ENCODE results near the gene PILRA.

Gene PILRA

GRCh38 chr7:100356416-100357068, 16.7 kb upstream of the PILRA start:
- Histone ChIP-seq H3K27me3 (ENCODE audit: insufficient read depth, poor library complexity, severe bottlenecking) (no peaks in the 10 kb centered on the region), H3K4me3 (replicated peaks; ENCODE audit: insufficient read depth, low read length) (no peak overlapping the region), H3K27ac (replicated peaks) (peak overlapping the region; percentile 75)
- DNase-seq (ENCODE audit: low read depth in 1 of 2, low spot score in 1 of 2): peak in 1 of 2 experiments; percentile 55
- TF ChIP-seq REST (IDR thresholded peaks at IDR 0.05; ENCODE audit: insufficient replicate concordance, low read depth) (no peak), POLR2AphosphoS5 (IDR thresholded peaks at IDR 0.05; ENCODE audit: low read depth) (no peak; the same call in 1 of the 2 replicates), CTCF (IDR thresholded peaks at IDR 0.05; ENCODE audit: insufficient read depth, low read length) (no peak), SPI1 (IDR thresholded peaks at IDR 0.05; ENCODE audit: borderline replicate concordance, low read depth) (no peak), GABPA (IDR thresholded peaks at IDR 0.05; ENCODE audit: low read depth) (no peak)

- H3K27me3 ChIP-seq (ENCODE audit: insufficient read depth, poor library complexity, severe bottlenecking): no peaks in the 10 kb centered on the region
- H3K4me3 ChIP-seq (replicated peaks; ENCODE audit: insufficient read depth, low read length): no peak overlapping the region
- TF ChIP-seq GABPA (IDR thresholded peaks at IDR 0.05; ENCODE audit: low read depth) (no peak), REST (IDR thresholded peaks at IDR 0.05; ENCODE audit: insufficient replicate concordance, low read depth) (no peak), SPI1 (IDR thresholded peaks at IDR 0.05; ENCODE audit: borderline replicate concordance, low read depth) (no peak), CTCF (IDR thresholded peaks at IDR 0.05; ENCODE audit: insufficient read depth, low read length) (no peak), POLR2AphosphoS5 (IDR thresholded peaks at IDR 0.05; ENCODE audit: low read depth) (no peak)
- no peak for DNase-seq (ENCODE audit: low read depth in 1 of 2, low spot score in 1 of 2)
- H3K27ac ChIP-seq (replicated peaks): peak overlapping the region; percentile 75
These were observed 16.1 kb upstream of the PILRA start for GRCh38 chr7:100357131-100357561.

GRCh38 chr7:100358027-100358856, 15.0 kb upstream of the PILRA start, which contains the start of gene PILRB:
Gene PILRB, plus strand, starts transcription at chr7:100358117. Its CDS starts 186 bp downstream, at chr7:100358303.
- DNase-seq (ENCODE audit: low read depth in 1 of 2, low spot score in 1 of 2): no peak

More at GRCh38 chr7:100358027-100358856, 15.0 kb upstream of the PILRA start, which contains the start of gene PILRB:
- Histone ChIP-seq H3K27me3 (ENCODE audit: insufficient read depth, poor library complexity, severe bottlenecking) (no peaks in the 10 kb centered on the region), H3K4me3 (replicated peaks; ENCODE audit: insufficient read depth, low read length) (no peak within 1 kb of the TSS), H3K27ac (replicated peaks) (peak within 1 kb of the TSS; percentile 75)
- TF ChIP-seq CTCF (IDR thresholded peaks at IDR 0.05; ENCODE audit: insufficient read depth, low read length) (no peak), GABPA (IDR thresholded peaks at IDR 0.05; ENCODE audit: low read depth) (no peak), SPI1 (IDR thresholded peaks at IDR 0.05; ENCODE audit: borderline replicate concordance, low read depth) (peak; percentile 11; the same call in 1 of the 2 replicates), POLR2AphosphoS5 (IDR thresholded peaks at IDR 0.05; ENCODE audit: low read depth) (no peak), REST (IDR thresholded peaks at IDR 0.05; ENCODE audit: insufficient replicate concordance, low read depth) (no peak)
